GM23248 (cell line): ENCODE results near the gene PKD2. TPM values are rescaled to one million over a fixed set of nuclear protein-coding genes. Genes with fewer than 3 reads are reported as not detected.
A peak's percentile ranks its signal among the peaks of the same experiment; 100 is the strongest.

ENCODE experiments used
- DNase-seq: peaks from one replicate; pipeline ENCODE4 v3.0.0-alpha.2; 2015
- H2AFZ ChIP-seq: fragments of 200-600 bp; sonication (generic); 2 replicates; pipeline ENCODE4 v1.6.1; 2016; ENCODE audit warnings: antibody characterized with exemption
- H3F3A ChIP-seq: fragments of 200-600 bp; sonication (generic); 2 replicates; pipeline ENCODE4 v1.6.1; 2016; ENCODE audit warnings: mild to moderate bottlenecking, antibody characterized with exemption, mixed run types; ENCODE audit not compliant: insufficient read depth
- H3K27ac ChIP-seq: fragments of 200-600 bp; sonication (generic); 2 replicates; pipeline ENCODE4 v1.5.1; 2016; ENCODE audit warnings: mild to moderate bottlenecking
- H3K27me3 ChIP-seq: fragments of 200-600 bp; sonication (generic); replicated peaks from 2 replicates; pipeline ENCODE4 v1.6.1; 2016; ENCODE audit warnings: mild to moderate bottlenecking; ENCODE audit not compliant: insufficient read depth
- H3K36me3 ChIP-seq: fragments of 200-600 bp; sonication (generic); 2 replicates; pipeline ENCODE4 v1.6.1; 2016; ENCODE audit warnings: low read depth, mild to moderate bottlenecking
- H3K4me1 ChIP-seq: fragments of 200-600 bp; sonication (generic); 2 replicates; pipeline ENCODE4 v1.6.1; 2016; ENCODE audit warnings: mild to moderate bottlenecking; ENCODE audit not compliant: insufficient read depth
- H3K4me2 ChIP-seq: fragments of 200-600 bp; sonication (generic); one replicate; pipeline ENCODE4 v1.6.1; 2016; ENCODE audit warnings: mild to moderate bottlenecking; ENCODE audit not compliant: unreplicated experiment
- H3K4me3 ChIP-seq: fragments of 200-600 bp; sonication (generic); 2 replicates; pipeline ENCODE4 v1.5.1; 2016; ENCODE audit warnings: mild to moderate bottlenecking
- H3K79me2 ChIP-seq: fragments of 200-600 bp; sonication (generic); 2 replicates; pipeline ENCODE4 v1.6.1; 2016; ENCODE audit warnings: mild to moderate bottlenecking; ENCODE audit not compliant: insufficient read depth
- H3K9ac ChIP-seq: fragments of 200-600 bp; sonication (generic); 2 replicates; pipeline ENCODE4 v1.6.1; 2016; ENCODE audit warnings: mild to moderate bottlenecking
- H3K9me2 ChIP-seq: fragments of 200-600 bp; sonication (generic); 2 replicates; pipeline ENCODE4 v1.6.1; 2016; ENCODE audit warnings: mixed run types, mild to moderate bottlenecking, moderate library complexity; ENCODE audit not compliant: insufficient read depth
- H3K9me3 ChIP-seq: fragments of 200-600 bp; sonication (generic); one replicate; pipeline ENCODE4 v1.6.1; 2017; ENCODE audit warnings: low read depth
- H4K20me1 ChIP-seq: fragments of 200-600 bp; sonication (generic); 2 replicates; pipeline ENCODE4 v1.6.0; 2016; ENCODE audit not compliant: insufficient read depth
- EZH2 ChIP-seq: fragments of 200-600 bp; sonication (generic); IDR thresholded peaks from 2 replicates; pipeline ENCODE4 v1.6.1; 2018; ENCODE audit warnings: antibody characterized with exemption, mild to moderate bottlenecking; ENCODE audit not compliant: insufficient read depth, poor library complexity, severe bottlenecking
- EZH2phosphoT487 ChIP-seq: fragments of 200-600 bp; sonication (generic); IDR thresholded peaks from 2 replicates; pipeline ENCODE4 v1.6.1; 2018; ENCODE audit warnings: antibody characterized with exemption, moderate library complexity, mild to moderate bottlenecking, low read depth; ENCODE audit not compliant: insufficient read depth
- WGBS, 2 experiments: methylation state at CpG; one replicate each; pipeline ENCODE4 v1.1.6; 2015 to 2017; ENCODE audit warnings: low lambda C conversion rate in 2 of 2, low coverage in 1 of 2; ENCODE audit errors: missing lambda C conversion rate in 2 of 2; 5-methylcytosine and 5-hydroxymethylcytosine counted together
- in situ Hi-C: fragments of 300-500 bp; cut with MboI; formaldehyde crosslinking; loops from 2 replicates; pipeline ENCODE4 v1.15.0; 2020
- polyA plus RNA-seq: library from polyadenylated mRNA; unstranded; fragments of >200 nt; fragmentation: Nextera tagmentation; extraction: Ambion mirVana; gene quantifications from 2 replicates; pipeline ENCODE4 v1.2.1, GENCODE V29; 2016
- total RNA-seq: library from RNA; depleted of rRNA; stranded (reverse); fragments of >200 nt; shearing (Covaris generic); gene quantifications from 2 replicates; pipeline ENCODE4 v1.2.3, GENCODE V29; 2014

Gene PKD2
- total and polyA plus RNA-seq, 2 experiments from 2014 or later = 35.0 to 125 TPM

DNA sequence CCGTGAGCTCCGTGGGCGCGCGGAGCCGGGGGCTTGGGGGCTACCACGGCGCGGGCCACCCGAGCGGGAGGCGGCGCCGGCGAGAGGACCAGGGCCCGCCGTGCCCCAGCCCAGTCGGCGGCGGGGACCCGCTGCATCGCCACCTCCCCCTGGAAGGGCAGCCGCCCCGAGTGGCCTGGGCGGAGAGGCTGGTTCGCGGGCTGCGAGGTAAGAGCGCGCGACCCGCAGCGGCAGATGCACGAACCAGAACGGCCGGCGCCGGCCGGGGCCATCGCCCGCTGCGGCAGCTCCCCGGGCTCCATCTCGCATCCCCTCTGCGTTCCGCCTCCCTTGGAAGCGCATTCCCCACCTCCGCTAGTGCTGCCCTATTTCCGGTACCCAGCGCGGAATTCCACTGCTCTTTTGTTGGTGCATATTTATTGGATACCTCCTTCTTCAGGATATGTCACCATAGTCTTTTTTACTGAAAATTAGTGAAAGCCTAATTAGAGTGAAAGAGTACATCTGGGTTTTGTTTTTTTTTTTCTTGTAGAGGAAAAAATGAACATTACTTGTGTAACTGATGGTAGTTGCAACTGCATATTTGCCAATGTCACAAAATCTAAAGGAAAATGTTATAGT is 797 bp downstream of the PKD2 start:
- peaks cover 52% of the 10 kb centered on the region for H3K4me1 ChIP-seq
- no peaks in the 10 kb centered on the region for H3K9me3 ChIP-seq
- peaks cover 7% of the 10 kb centered on the region; the same call in 1 of the 2 replicates for H4K20me1 ChIP-seq
- peak overlapping the region; percentile 83 for H3K9ac ChIP-seq
- WGBS, 2 experiments = 0 to 1% methylated on average over 15 to 43 of the region's 51 CpGs
- peak overlapping the region; percentile 55 for H3K27ac ChIP-seq
- in situ Hi-C loops = no loop called here
- H3K27me3 ChIP-seq = no peaks in the 10 kb centered on the region
- no peaks in the 10 kb centered on the region for H3K36me3 ChIP-seq
- peak overlapping the region; percentile 47 for H2AFZ ChIP-seq
- no peak for TF ChIP-seq EZH2
- TF ChIP-seq EZH2phosphoT487 = no peak
- H3K4me3 ChIP-seq = peak overlapping the region; percentile 87
- DNase-seq = peak; percentile 80
- no peaks in the 10 kb centered on the region for H3K9me2 ChIP-seq
- H3F3A ChIP-seq = peaks cover 47% of the 10 kb centered on the region
- peaks cover 51% of the 10 kb centered on the region for H3K79me2 ChIP-seq
- H3K4me2 ChIP-seq = peak overlapping the region; percentile 88

DNA sequence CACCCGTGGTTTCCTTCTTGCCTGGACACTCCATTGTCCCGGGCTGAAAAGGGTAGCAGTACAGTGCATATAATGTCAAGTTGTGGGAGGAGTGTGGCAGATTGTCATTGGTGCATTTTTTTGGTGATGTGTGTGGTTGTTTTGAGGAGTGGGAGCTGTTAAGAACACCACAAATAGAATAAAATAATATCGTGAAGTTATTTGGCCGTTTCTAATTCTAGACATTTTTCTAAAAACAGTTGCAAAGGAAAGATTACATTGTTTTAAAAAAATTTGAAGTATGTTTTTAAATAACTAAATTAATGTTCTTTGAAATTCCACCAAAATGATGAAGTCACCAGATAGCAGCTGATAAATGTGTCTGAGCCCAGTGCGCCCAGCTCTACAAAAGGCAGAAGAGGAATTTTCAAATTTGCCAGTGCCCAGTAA is 1.3 kb downstream of the PKD2 start:
- Histone ChIP-seq H3K36me3 (no peaks in the 10 kb centered on the region), H3K9me2 (no peaks in the 10 kb centered on the region), H3K27ac (peak overlapping the region; percentile 55), H3F3A (peaks cover 44% of the 10 kb centered on the region), H3K9ac (peak overlapping the region; percentile 83), H3K4me1 (peaks cover 47% of the 10 kb centered on the region), H3K4me3 (peak overlapping the region; percentile 87), H3K79me2 (peaks cover 56% of the 10 kb centered on the region), H3K4me2 (peak overlapping the region; percentile 88), H2AFZ (peak overlapping the region; percentile 47), H3K9me3 (no peaks in the 10 kb centered on the region), H3K27me3 (no peaks in the 10 kb centered on the region), H4K20me1 (peaks cover 7% of the 10 kb centered on the region; the same call in 1 of the 2 replicates)
- peak; percentile 59 for DNase-seq
- 1 to 3% methylated on average over 5 of the region's 5 CpGs for WGBS, 2 experiments
- in situ Hi-C loops = no loop called here
- no peak for TF ChIP-seq EZH2phosphoT487
- no peak for TF ChIP-seq EZH2

GRCh38 chr4:88009871-88010270 is 2.4 kb downstream of the PKD2 start:
- H3K36me3 ChIP-seq = no peaks in the 10 kb centered on the region
- peaks cover 36% of the 10 kb centered on the region for H3K4me1 ChIP-seq
- H3K79me2 ChIP-seq = peaks cover 67% of the 10 kb centered on the region
- H3K27ac ChIP-seq = no peak overlapping the region
- H3K4me3 ChIP-seq = peak overlapping the region; percentile 87
- H3K9me3 ChIP-seq = no peaks in the 10 kb centered on the region
- WGBS, 2 experiments = 80 to 83% methylated on average over 5 of the region's 5 CpGs
- DNase-seq = peak; percentile 42
- no peak overlapping the region for H2AFZ ChIP-seq
- peak overlapping the region; percentile 88 for H3K4me2 ChIP-seq
- peaks cover 33% of the 10 kb centered on the region for H3F3A ChIP-seq
- H3K27me3 ChIP-seq = no peaks in the 10 kb centered on the region
- peak overlapping the region; percentile 83 for H3K9ac ChIP-seq
- in situ Hi-C loops = no loop called here
- H3K9me2 ChIP-seq = no peaks in the 10 kb centered on the region
- no peak for TF ChIP-seq EZH2phosphoT487
- no peak for TF ChIP-seq EZH2
- H4K20me1 ChIP-seq = peaks cover 7% of the 10 kb centered on the region; the same call in 1 of the 2 replicates

DNA sequence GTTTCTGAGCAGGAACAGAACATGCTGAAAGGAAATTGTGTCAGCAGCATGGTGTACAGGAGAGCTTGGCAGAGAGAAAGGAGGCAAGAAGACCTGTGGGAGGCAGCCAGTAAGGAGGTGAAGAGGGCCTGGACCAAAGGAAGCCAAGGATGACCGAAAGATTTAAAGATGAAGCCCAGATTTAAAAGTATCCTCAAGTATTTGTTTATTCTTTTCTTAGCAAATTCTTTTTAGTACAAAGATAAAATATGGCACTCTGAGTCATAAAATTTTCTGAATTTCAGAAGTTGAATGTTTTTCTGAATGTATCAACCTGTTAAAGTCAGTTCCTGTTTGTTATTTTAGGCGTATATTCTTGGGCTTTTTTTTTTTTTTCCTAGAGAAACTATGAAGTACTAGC is 3.5 kb downstream of the PKD2 start:
- H3K9me3 ChIP-seq = no peaks in the 10 kb centered on the region
- WGBS, 2 experiments = 36 to 51% methylated on average over 2 of the region's 2 CpGs
- DNase-seq = peak; percentile 28
- H3F3A ChIP-seq = peaks cover 22% of the 10 kb centered on the region; the same call in 1 of the 2 replicates
- H3K9ac ChIP-seq = peak overlapping the region; percentile 13
- H2AFZ ChIP-seq = no peak overlapping the region
- peak overlapping the region; percentile 87 for H3K4me3 ChIP-seq
- in situ Hi-C loops = no loop called here
- TF ChIP-seq EZH2phosphoT487 (no peak), EZH2 (no peak)
- peaks cover 26% of the 10 kb centered on the region for H3K4me1 ChIP-seq
- H3K27ac ChIP-seq = peak overlapping the region; percentile 21; the same call in 1 of the 2 replicates
- no peaks in the 10 kb centered on the region for H3K9me2 ChIP-seq
- H3K79me2 ChIP-seq = peaks cover 78% of the 10 kb centered on the region
- H3K4me2 ChIP-seq = peak overlapping the region; percentile 88
- peaks cover 7% of the 10 kb centered on the region; the same call in 1 of the 2 replicates for H4K20me1 ChIP-seq
- H3K27me3 ChIP-seq = no peaks in the 10 kb centered on the region
- H3K36me3 ChIP-seq = no peaks in the 10 kb centered on the region

- peaks cover 7% of the 10 kb centered on the region; the same call in 1 of the 2 replicates for H4K20me1 ChIP-seq
- in situ Hi-C loops = no loop called here
Observed at GRCh38 chr4:88012647-88013046, 5.2 kb downstream of the PKD2 start.

More at GRCh38 chr4:88012647-88013046, 5.2 kb downstream of the PKD2 start:
- DNase-seq = no peak
- no peak for TF ChIP-seq EZH2
- no peak for TF ChIP-seq EZH2phosphoT487
- Histone ChIP-seq H3K27me3 (no peaks in the 10 kb centered on the region), H3K4me2 (no peak overlapping the region), H3K9me3 (no peaks in the 10 kb centered on the region), H3K79me2 (peaks cover 93% of the 10 kb centered on the region), H3F3A (peaks cover 19% of the 10 kb centered on the region), H3K36me3 (no peaks in the 10 kb centered on the region), H3K9ac (no peak overlapping the region), H3K9me2 (no peaks in the 10 kb centered on the region), H3K4me3 (no peak overlapping the region), H3K27ac (no peak overlapping the region), H2AFZ (no peak overlapping the region), H3K4me1 (peaks cover 35% of the 10 kb centered on the region)
- 91 to 92% methylated on average over 3 of the region's 3 CpGs for WGBS, 2 experiments
